Measurements from ENCODE around the gene SF1. TPM values are rescaled to one million over a fixed set of nuclear protein-coding genes. Genes with fewer than 3 reads are reported as not detected.

Gene SF1
- total and polyA plus RNA-seq, 2 experiments from 2014 or later, result 138 to 163 TPM

DNA sequence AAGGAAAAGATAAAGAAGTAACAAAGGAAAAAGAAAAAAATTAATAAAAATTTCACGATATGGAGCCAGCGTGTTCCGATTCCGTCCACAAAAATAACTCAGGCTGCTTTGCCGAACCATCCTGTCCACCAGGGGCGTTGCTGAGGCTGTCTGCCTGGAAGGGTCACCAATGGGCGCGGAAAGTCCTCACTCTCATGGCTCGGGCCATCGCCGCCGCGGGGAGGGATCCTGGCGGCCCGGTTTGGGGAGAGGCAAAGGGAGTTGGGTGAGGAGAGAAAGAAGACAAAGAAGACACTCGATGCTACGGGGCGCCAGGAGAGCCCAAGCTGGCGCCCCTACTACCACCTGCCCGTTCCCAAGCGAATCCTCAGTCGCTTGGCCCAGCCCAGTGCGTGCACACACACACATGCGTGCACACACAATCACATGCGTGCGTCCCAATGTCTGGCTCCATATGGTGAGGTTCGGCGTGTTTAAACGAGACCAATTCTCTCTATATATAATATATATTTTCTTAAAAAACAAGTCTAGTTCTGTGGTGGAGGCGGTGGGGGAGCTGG, 13.0 kb downstream of the SF1 start:
- no peaks in the 10 kb centered on the region for H3K4me1 ChIP-seq (ENCODE audit: insufficient read depth)
- H3K27me3 ChIP-seq, result no peaks in the 10 kb centered on the region
- no peak overlapping the region for H3K4me2 ChIP-seq
- H3K9me3 ChIP-seq (ENCODE audit: low read depth), result no peaks in the 10 kb centered on the region
- H3K9me2 ChIP-seq (replicated peaks; ENCODE audit: insufficient read depth), result no peaks in the 10 kb centered on the region
- 96% methylated on average over 30 of the region's 30 CpGs for WGBS (ENCODE audit: low lambda C conversion rate, missing lambda C conversion rate)
- TF ChIP-seq EZH2phosphoT487 (IDR thresholded peaks at IDR 0.05; ENCODE audit: low read depth, severe bottlenecking, unreplicated experiment), result no peak
- TF ChIP-seq CTCF (IDR thresholded peaks at IDR 0.05; ENCODE audit: poor library complexity), result peak; percentile 12
- no peak for TF ChIP-seq EZH2 (IDR thresholded peaks at IDR 0.05; ENCODE audit: borderline replicate concordance)
- no peak overlapping the region for H3K27ac ChIP-seq
- peaks cover 76% of the 10 kb centered on the region for H4K20me1 ChIP-seq (ENCODE audit: insufficient read depth, poor library complexity, severe bottlenecking)
- DNase-seq (ENCODE audit: low spot score), result no peak
- H3K79me2 ChIP-seq, result peaks cover 30% of the 10 kb centered on the region
- peaks cover 6% of the 10 kb centered on the region for H3K36me3 ChIP-seq (replicated peaks; ENCODE audit: insufficient read depth, low read depth)
- no peak overlapping the region for H3K4me3 ChIP-seq
- no peak overlapping the region for H2AFZ ChIP-seq

DNA sequence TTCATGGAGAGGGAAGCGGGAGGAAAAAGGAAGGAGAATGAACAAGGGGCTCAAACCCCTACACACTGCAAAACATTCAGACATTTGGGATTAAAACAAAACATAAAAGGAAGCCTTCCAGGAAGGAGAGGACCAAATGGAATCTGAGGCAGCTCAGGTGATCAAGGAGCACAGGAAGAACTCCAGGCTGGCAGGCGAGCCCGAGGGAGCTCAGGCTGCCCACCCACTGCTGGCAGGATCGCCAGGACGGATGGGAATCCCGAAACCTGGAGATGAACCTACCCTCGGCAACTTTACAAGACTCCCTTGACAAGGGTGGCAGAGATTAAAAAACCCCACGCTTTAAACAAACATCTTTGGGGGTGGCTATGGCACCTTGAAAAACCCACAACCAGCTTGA, 13.6 kb downstream of the SF1 start:
- peaks cover 4% of the 10 kb centered on the region for H3K4me1 ChIP-seq (ENCODE audit: insufficient read depth)

GRCh38 chr11:64764040-64764611, 14.2 kb downstream of the SF1 start:
- TF ChIP-seq EZH2 (IDR thresholded peaks at IDR 0.05; ENCODE audit: borderline replicate concordance) (no peak), CTCF (IDR thresholded peaks at IDR 0.05; ENCODE audit: poor library complexity) (no peak), EZH2phosphoT487 (IDR thresholded peaks at IDR 0.05; ENCODE audit: low read depth, severe bottlenecking, unreplicated experiment) (no peak)
- H3K9me2 ChIP-seq (replicated peaks; ENCODE audit: insufficient read depth), result no peaks in the 10 kb centered on the region
- peaks cover 9% of the 10 kb centered on the region for H3K4me1 ChIP-seq (ENCODE audit: insufficient read depth)
- no peaks in the 10 kb centered on the region for H3K9me3 ChIP-seq (ENCODE audit: low read depth)
- H3K36me3 ChIP-seq (replicated peaks; ENCODE audit: insufficient read depth, low read depth), result peaks cover 6% of the 10 kb centered on the region
- H3K4me2 ChIP-seq, result no peak overlapping the region
- no peak overlapping the region for H2AFZ ChIP-seq
- no peaks in the 10 kb centered on the region for H3K27me3 ChIP-seq
- 85% methylated on average over 11 of the region's 11 CpGs for WGBS (ENCODE audit: low lambda C conversion rate, missing lambda C conversion rate)
- no peak for DNase-seq (ENCODE audit: low spot score)
- H3K79me2 ChIP-seq, result peaks cover 19% of the 10 kb centered on the region
- H3K4me3 ChIP-seq, result no peak overlapping the region
- no peak overlapping the region for H3K27ac ChIP-seq
- H4K20me1 ChIP-seq (ENCODE audit: insufficient read depth, poor library complexity, severe bottlenecking), result peaks cover 65% of the 10 kb centered on the region

More for the DNA sequence above, 13.6 kb downstream of the SF1 start:
- Histone ChIP-seq H2AFZ (no peak overlapping the region), H4K20me1 (ENCODE audit: insufficient read depth, poor library complexity, severe bottlenecking) (peaks cover 70% of the 10 kb centered on the region), H3K4me2 (no peak overlapping the region), H3K27ac (no peak overlapping the region), H3K27me3 (no peaks in the 10 kb centered on the region), H3K9me3 (ENCODE audit: low read depth) (no peaks in the 10 kb centered on the region), H3K36me3 (replicated peaks; ENCODE audit: insufficient read depth, low read depth) (peaks cover 6% of the 10 kb centered on the region), H3K4me3 (no peak overlapping the region), H3K79me2 (peaks cover 25% of the 10 kb centered on the region), H3K9me2 (replicated peaks; ENCODE audit: insufficient read depth) (no peaks in the 10 kb centered on the region)
- TF ChIP-seq CTCF (IDR thresholded peaks at IDR 0.05; ENCODE audit: poor library complexity), result no peak
- no peak for TF ChIP-seq EZH2phosphoT487 (IDR thresholded peaks at IDR 0.05; ENCODE audit: low read depth, severe bottlenecking, unreplicated experiment)
- TF ChIP-seq EZH2 (IDR thresholded peaks at IDR 0.05; ENCODE audit: borderline replicate concordance), result no peak
- WGBS (ENCODE audit: low lambda C conversion rate, missing lambda C conversion rate), result 96% methylated on average over 8 of the region's 8 CpGs
- DNase-seq (ENCODE audit: low spot score), result no peak
